Mucosa of stomach (tissue), 1 donor: ENCODE results near the gene PRSS22.
"Not testable (repeated sequence)": the region's sequence is repeated elsewhere in the genome, so short reads cannot be mapped to it uniquely, and the experiment has no call there.

Source experiments
- H3K27me3 ChIP-seq: one replicate; pipeline ENCODE4 v1.7.0; 2013; ENCODE audit warnings: mild to moderate bottlenecking, low read length; ENCODE audit not compliant: control insufficient read depth, insufficient read depth
- H3K36me3 ChIP-seq: one replicate; pipeline ENCODE4 v1.7.0; 2013; ENCODE audit warnings: low read length; ENCODE audit not compliant: control insufficient read depth, insufficient read depth
- H3K4me1 ChIP-seq: one replicate; pipeline ENCODE4 v1.7.0; 2013; ENCODE audit warnings: mild to moderate bottlenecking, low read length; ENCODE audit not compliant: control insufficient read depth, insufficient read depth
- H3K4me3 ChIP-seq: one replicate; pipeline ENCODE4 v1.7.0; 2013; ENCODE audit warnings: low read length
- H3K9ac ChIP-seq: one replicate; pipeline ENCODE4 v1.7.0; 2013; ENCODE audit warnings: mild to moderate bottlenecking, low read length, moderate library complexity
- H3K9me3 ChIP-seq: one replicate; pipeline ENCODE4 v1.7.0; 2013; ENCODE audit warnings: mild to moderate bottlenecking, low read length, moderate library complexity; ENCODE audit not compliant: control insufficient read depth
- donor health status: Pancreatic carcinoma.

PRSS22 gene, protein sequence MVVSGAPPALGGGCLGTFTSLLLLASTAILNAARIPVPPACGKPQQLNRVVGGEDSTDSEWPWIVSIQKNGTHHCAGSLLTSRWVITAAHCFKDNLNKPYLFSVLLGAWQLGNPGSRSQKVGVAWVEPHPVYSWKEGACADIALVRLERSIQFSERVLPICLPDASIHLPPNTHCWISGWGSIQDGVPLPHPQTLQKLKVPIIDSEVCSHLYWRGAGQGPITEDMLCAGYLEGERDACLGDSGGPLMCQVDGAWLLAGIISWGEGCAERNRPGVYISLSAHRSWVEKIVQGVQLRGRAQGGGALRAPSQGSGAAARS

DNA sequence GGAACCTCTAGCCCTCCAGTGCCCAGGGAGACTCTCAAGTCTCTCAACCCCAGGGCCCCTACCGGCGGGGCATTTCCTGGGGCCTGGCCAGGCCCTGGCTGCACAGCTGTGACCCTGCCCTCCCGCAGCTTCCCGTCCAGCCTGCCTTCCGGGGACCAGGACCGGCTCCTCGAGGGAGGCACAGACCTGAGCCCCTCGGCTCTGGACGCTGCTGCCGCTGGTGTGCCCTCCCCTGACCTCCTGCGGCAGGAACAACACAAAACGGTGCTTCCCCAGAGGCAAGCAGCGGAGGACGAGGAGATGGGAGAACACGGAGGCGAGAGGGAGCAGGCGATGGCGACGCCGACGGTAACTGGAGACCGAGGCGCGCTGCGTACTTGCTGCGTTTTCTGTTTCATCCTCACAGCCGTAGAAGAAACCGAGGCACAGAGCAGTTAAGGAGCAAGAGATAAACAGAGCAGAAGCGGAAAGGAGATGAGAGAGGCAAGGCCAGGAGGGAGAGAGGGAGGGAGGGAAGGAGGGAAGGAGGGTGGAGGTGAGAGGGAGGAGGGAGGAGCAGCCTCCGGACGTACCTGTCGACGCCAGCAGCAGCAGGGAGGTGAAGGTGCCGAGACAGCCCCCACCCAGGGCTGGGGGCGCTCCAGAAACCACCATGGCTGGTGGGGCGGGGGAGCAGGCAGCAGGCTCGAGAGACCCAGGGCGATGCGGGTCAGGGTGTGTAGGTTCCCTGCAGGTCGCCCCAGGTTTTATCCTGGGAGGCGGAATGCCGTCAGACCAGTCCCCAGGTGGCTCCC, at the start of gene PRSS22:
TSS of gene PRSS22 (minus strand) at position 720 of the 794 bp plus-strand sequence. CDS start at position 654, 66 bp downstream.
- Histone ChIP-seq H3K36me3 (no peaks in the 10 kb centered on the region), H3K4me3 (peak within 1 kb of the TSS; percentile 46), H3K4me1 (peaks cover 30% of the 10 kb centered on the region), H3K9ac (peak within 1 kb of the TSS; percentile 72), H3K9me3 (peaks cover 5% of the 10 kb centered on the region), H3K27me3 (peaks cover 11% of the 10 kb centered on the region)

DNA sequence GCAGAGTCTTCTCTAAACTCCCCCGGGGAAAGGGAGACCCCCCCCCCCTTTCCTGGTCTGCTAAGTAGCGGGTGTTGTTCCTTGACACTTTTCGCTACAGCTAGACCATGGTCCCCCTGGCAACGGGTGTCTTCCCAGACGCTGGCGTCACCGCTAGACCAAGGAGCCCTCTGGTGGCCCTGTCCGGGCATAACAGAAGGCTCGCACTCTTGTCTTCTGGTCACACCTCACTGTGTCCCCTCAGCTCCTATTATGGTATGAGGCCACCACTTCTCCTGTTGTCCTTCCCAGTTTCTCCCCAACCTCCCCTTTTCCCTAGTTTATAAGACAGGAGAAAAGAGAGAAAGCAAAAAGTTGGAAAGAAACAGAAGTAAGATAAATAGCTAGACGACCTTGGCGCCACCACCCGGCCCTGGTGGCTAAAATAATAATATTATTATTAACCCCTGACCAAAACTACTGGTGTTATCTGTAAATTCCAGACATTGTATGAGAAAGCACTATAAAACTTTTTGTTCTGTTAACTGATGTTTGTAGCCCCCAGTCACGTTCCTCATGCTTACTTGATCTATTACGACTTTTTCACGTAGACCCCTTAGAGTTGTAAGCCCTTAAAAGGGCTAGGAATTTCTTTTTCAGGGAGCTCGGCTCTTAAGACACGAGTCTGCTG, 49.2 kb upstream of the PRSS22 start:
- H3K4me1 ChIP-seq: peaks cover 18% of the 10 kb centered on the region
- not testable (repeated sequence) for H3K27me3 ChIP-seq, H3K36me3 ChIP-seq, H3K4me3 ChIP-seq, H3K9me3 ChIP-seq, H3K9ac ChIP-seq

DNA sequence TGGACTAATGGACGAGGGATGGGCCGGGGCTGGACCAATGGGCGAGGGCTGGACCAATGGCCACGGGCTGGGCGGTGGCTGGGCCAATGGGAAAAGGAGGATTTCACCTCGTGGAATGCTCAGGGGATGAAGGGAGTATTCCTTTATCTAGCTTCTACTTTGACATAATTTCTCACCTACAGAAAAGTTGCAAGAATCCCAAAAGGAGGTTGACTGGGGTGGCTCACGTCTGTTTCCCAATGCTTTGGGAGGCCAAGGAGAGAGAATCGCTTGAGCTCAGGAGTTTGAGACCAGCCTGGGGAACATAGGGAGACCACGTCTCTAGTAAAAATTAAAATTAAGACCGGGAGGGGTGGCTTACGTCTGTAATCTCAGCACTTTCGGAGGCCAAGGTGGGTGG, 48.0 kb upstream of the PRSS22 start:
- Histone ChIP-seq H3K9me3 (no peaks in the 10 kb centered on the region), H3K9ac (no peak overlapping the region), H3K4me1 (peaks cover 13% of the 10 kb centered on the region), H3K36me3 (no peaks in the 10 kb centered on the region), H3K4me3 (no peak overlapping the region), H3K27me3 (no peaks in the 10 kb centered on the region)

DNA sequence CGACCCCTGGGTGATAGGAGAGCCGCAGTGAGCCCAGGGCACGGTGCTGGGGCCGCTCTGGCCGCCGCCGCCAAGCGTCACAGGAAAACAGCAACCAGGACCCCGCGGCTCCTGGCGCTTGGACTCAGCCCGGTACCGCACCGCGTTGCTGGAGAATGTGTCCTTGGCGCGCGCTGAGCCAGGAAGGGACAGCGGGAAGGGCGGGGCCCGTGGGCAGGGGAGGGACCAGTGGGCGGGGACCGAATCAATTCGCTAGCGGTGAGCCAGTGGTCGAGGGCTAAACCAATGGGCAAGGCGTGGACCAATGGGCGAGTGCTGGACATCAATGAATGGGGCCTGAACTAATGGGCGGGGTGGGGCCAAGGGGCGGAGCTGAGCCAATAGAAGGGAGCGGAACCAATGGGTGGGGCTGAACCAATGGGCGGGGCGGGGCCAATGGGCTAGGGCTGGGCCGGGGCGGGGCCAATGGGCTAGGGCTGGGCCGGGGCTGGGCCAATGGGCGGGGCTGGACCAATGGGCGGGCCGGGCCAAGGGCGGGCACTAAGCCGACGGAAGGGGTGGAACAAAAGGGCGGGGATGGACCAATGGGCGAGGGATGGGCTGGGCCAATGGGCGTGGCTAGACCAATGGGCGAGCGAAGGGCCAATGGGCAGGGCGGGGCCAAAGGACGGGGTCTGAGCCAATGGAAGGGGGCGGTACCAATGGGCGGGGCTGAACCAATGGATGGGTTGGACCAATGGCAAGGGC, 47.4 kb upstream of the PRSS22 start:
- peak overlapping the region; percentile 96 for H3K9ac ChIP-seq
- H3K36me3 ChIP-seq: no peaks in the 10 kb centered on the region
- no peaks in the 10 kb centered on the region for H3K9me3 ChIP-seq
- H3K4me1 ChIP-seq: peaks cover 13% of the 10 kb centered on the region
- no peaks in the 10 kb centered on the region for H3K27me3 ChIP-seq
- peak overlapping the region; percentile 80 for H3K4me3 ChIP-seq

DNA sequence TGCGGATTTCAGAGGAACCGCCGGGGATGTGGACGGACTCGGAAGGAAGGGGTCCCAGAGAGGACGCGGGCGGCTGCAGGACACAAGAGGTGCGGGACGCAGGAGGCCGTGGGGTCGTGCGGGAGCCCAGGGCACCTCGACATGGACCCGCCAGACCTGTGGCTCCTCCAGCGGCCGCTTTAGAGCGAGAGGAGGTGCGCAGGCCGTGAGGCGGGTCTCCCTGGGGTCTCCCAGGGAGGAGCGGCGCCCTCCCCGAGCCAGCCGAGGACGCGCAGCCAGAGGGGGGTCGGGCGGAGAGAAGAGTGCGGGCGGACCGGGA, 46.9 kb upstream of the PRSS22 start:
- Histone ChIP-seq H3K4me3 (peak overlapping the region; percentile 80), H3K4me1 (peaks cover 13% of the 10 kb centered on the region), H3K36me3 (no peaks in the 10 kb centered on the region), H3K27me3 (no peaks in the 10 kb centered on the region), H3K9me3 (no peaks in the 10 kb centered on the region), H3K9ac (peak overlapping the region; percentile 96)

DNA sequence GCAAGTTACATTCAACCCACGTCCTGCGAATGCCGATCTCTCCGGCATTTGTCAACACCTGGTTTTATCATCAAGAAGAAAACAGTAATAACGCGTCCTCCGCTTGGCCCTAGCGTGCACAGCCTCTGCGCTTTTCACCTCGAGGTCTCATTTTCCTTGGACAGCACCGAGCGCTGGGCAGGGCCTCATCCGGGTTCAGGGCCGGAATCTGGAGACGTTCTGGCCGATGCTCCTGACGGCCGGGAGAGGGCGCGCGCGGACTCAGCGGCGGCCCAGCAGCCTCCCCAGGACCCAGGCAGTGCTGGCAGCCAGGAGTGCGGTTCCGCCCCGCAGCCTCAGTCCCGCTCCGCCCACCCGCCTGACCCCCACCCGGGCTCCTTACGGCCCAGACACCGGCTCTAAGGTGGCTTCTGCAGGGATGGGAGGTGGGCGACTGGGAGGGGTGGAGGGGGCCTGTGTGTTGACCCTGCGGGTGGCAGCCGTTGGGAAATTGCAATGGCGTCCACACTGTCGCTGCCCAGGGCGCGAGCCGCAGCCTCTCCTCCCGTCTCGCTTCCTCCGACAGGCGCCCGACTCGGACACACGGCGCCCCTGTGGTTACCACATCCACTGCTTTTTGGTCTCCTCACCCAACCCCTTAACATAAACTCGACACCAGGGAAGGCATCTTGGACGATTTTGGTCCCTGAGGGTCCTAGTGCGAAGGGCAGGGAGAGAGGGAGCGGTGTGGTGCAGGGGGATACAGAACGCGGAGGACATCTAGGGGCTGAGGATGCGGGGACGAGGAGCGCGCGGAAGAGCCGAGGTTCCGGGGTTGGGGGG, 46.3 kb upstream of the PRSS22 start:
- H3K9ac ChIP-seq: peak overlapping the region; percentile 96
- no peaks in the 10 kb centered on the region for H3K27me3 ChIP-seq
- H3K36me3 ChIP-seq: no peaks in the 10 kb centered on the region
- H3K9me3 ChIP-seq: no peaks in the 10 kb centered on the region
- peaks cover 13% of the 10 kb centered on the region for H3K4me1 ChIP-seq
- H3K4me3 ChIP-seq: peak overlapping the region; percentile 80

DNA sequence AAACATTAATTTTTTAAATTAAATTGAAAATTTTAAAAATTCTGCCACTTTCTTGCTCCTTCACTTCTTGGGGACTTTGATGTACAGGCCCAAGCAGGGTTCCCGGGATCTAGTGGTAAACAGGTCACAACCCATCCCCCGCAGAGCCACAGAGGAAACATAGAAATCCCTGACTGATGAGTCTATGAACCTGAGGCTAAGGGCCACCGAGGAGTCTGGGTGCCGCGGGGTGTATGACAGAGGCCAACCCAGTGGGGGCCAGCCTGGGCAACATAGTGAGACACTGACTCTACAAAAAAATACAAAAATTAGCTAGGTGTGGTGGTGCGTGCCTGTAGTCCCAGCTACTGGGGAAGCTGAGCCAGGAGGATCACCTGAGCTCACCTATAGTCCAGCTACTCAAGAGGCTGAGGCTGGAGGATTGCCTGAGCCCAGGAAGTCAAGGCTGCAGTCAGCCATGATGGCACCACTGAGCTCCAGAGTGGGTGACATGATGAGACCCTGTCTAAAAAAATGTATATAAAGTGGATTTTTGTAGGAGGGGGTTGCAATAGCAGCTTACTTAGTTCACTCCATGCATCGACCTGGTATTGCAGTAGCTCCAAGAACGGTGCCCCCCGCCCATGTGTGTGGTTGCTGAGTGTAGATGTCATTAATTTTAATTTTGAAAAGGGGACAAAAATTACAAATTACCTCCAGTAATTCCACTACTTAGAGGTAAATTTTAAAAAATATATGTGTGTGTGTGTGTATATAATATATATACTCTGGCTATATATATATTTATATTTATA, 44.6 kb upstream of the PRSS22 start:
- no peaks in the 10 kb centered on the region for H3K36me3 ChIP-seq
- peaks cover 13% of the 10 kb centered on the region for H3K4me1 ChIP-seq
- no peaks in the 10 kb centered on the region for H3K9me3 ChIP-seq
- H3K27me3 ChIP-seq: no peaks in the 10 kb centered on the region
- H3K9ac ChIP-seq: no peak overlapping the region
- H3K4me3 ChIP-seq: no peak overlapping the region

DNA sequence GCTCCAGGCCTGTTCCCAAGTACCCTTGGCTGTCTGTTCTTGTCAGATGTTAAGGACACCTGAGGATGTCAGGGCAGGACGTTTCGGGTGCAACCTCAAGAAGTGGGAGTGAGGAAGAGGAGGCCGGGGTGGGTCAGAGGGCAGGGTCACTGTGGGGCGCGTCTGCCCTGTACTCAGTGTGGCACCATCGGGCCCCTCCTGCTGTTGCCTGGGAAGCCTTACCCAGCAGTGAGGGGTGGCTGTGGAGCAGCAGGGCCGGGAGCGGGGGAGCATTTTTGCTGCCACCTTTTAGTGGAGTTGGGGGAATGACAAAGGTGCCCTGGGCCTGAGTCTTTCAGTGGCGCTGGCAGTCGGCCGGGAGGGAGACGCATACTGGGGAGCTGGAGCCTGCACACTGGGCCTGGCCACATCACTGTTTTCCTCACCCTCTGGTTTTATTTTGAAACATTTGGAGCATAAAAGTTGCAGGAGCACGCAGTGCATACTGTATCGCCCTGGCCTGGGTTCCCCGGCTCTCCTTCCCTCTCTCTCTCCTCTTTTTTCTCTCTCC, 42.6 kb upstream of the PRSS22 start:
- H3K9me3 ChIP-seq: no peaks in the 10 kb centered on the region

DNA sequence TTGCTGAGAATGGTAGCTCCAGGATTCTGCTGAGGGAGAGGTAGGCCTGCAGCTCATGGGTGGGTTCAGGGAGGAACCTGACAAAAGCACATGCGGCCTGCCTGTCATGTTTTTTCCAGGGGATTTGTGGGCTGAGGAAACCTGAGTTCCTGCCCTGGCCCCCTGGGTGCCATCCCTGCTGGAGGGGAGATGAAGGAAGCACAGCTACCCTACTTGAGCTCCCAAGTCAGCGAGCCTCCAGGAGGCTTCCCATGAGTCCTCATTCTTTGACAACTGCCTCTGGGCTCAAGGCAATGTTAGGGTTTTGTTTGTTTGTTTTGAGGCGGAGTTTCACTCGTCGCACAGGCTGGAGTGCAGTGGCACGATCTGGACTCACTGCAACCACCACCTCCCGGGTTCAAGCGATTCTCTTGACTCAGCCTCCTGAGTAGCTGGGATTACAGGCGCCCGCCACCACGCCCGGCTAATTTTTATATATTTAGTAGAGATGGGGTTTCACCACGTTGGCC, 41.6 kb upstream of the PRSS22 start:
- no peaks in the 10 kb centered on the region for H3K27me3 ChIP-seq
- H3K9ac ChIP-seq: no peak overlapping the region
- no peak overlapping the region for H3K4me3 ChIP-seq
- peaks cover 6% of the 10 kb centered on the region for H3K4me1 ChIP-seq
- no peaks in the 10 kb centered on the region for H3K9me3 ChIP-seq
- H3K36me3 ChIP-seq: no peaks in the 10 kb centered on the region

More for the DNA sequence above, 42.6 kb upstream of the PRSS22 start:
- H3K27me3 ChIP-seq: no peaks in the 10 kb centered on the region
- no peak overlapping the region for H3K4me3 ChIP-seq
- no peak overlapping the region for H3K9ac ChIP-seq
- H3K4me1 ChIP-seq: peaks cover 6% of the 10 kb centered on the region
- no peaks in the 10 kb centered on the region for H3K36me3 ChIP-seq

DNA sequence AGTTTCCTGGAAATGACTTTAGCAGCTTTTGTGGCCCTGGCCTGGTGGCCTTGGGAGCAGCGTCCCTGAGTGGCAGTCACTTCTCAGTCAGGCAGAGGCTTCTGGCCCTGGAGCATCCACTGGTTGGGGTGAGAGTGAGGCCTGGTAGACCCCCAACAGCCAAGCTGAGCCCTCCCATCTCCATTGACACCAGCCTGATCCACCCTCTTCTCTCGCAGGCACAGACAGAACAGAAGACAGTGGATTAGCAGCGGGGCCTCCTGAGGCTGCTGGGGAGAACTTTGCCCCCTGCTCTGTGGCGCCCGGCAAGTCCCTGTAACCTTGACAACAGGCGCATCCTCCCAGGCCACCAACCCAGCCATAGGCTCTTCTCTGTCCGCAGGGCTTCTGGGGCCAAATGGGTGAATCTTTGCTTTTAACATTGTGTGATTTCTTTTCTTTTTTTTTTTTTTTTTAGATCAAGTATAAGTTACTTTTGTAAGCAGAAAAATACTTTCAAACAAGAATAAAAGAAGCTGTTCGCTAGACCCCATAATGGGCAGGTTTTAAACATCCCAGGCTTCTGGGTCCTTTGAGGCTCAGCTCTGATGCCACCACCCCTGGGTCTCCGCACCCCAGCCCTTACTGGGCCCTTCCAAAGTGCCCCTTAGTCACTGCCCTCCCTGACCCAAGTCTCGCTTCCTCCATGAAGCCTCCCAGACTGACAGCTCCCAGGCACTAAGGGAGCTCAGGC, 41.0 kb upstream of the PRSS22 start:
- H3K9me3 ChIP-seq: no peaks in the 10 kb centered on the region
- peaks cover 5% of the 10 kb centered on the region for H3K4me1 ChIP-seq
- no peak overlapping the region for H3K4me3 ChIP-seq
- no peak overlapping the region for H3K9ac ChIP-seq
- H3K36me3 ChIP-seq: no peaks in the 10 kb centered on the region
- H3K27me3 ChIP-seq: no peaks in the 10 kb centered on the region
